Thyroid gland (tissue), 4 donors: ENCODE data around the gene DROSHA. TPM values are rescaled to one million over a fixed set of nuclear protein-coding genes. Genes with fewer than 3 reads are reported as not detected.

Experiments used
- DNase-seq, 2 donors: peaks; one replicate each; pipeline ENCODE4 v3.0.0-alpha.2; 2019
- H3K27ac ChIP-seq, 3 donors: fragments of 200-600 bp; sonication (generic); 1 replicate in 2 of 3; 2 replicates in 1 of 3; pipeline ENCODE4 v1.5.1; 2016 to 2019; ENCODE audit warnings: mild to moderate bottlenecking in 1 of 3, moderate library complexity in 1 of 3
- H3K27me3 ChIP-seq: fragments of 200-600 bp; sonication (generic); one replicate; pipeline ENCODE4 v1.5.1; 2019
- H3K36me3 ChIP-seq, 2 donors: fragments of 200-600 bp; sonication (generic); one replicate each; pipeline ENCODE4 v1.5.1; 2016 to 2019
- H3K4me1 ChIP-seq, 2 donors: fragments of 200-600 bp; sonication (generic); one replicate each; pipeline ENCODE4 v1.5.1; 2017 to 2019
- H3K4me3 ChIP-seq, 3 donors: fragments of 200-600 bp; sonication (generic); replicated peaks in 1 of 3; 1 replicate in 2 of 3; 2 replicates in 1 of 3; pipeline ENCODE4 v1.5.1; 2016; ENCODE audit warnings: mild to moderate bottlenecking in 1 of 3
- H3K9me3 ChIP-seq: fragments of 200-600 bp; sonication (generic); one replicate; pipeline ENCODE4 v1.5.1; 2017
- CTCF ChIP-seq, 6 experiments: fragments of 200-600 bp in 3 of 6; fragments of 450-650 bp in 3 of 6; sonication (generic) in 3 of 6; IDR thresholded peaks; one replicate each; pipeline ENCODE4 v1.5.1; 2016 to 2019; ENCODE audit warnings: antibody characterized with exemption in 6 of 6, mild to moderate bottlenecking in 2 of 6, inconsistent platforms in 1 of 6, moderate library complexity in 1 of 6
- POLR2A ChIP-seq, 2 donors: fragments of 450-650 bp; IDR thresholded peaks; one replicate each; pipeline ENCODE4 v1.6.1; 2017; ENCODE audit warnings: antibody characterized with exemption in 2 of 2, mild to moderate bottlenecking in 2 of 2, moderate library complexity in 1 of 2
- WGBS, 2 donors: methylation state at CpG; one replicate each; pipeline ENCODE4 v1.1.5; 2017; 5-methylcytosine and 5-hydroxymethylcytosine counted together
- intact Hi-C: fragments of 100-400 bp; cut with DNase I; formaldehyde crosslinking; loops from one replicate; pipeline ENCODE4 v1.15.1; 2023
- total RNA-seq, 4 donors: library from RNA; depleted of rRNA; stranded (reverse); fragments of >200 nt; gene quantifications; one replicate each; pipeline ENCODE4 v1.2.3, GENCODE V29; 2016

Gene DROSHA
- total RNA-seq, 4 donors from 2014 or later: 45.6 to 52.3 (median 46.2) TPM

GRCh38 chr5:31537349-31537748, 5.5 kb upstream of the DROSHA start:
- peaks cover 11% of the 10 kb centered on the region in 2 donors for H3K4me1 ChIP-seq
- H3K4me3 ChIP-seq: no peak overlapping the region
- no peak overlapping the region for H3K27ac ChIP-seq
- no peaks in the 10 kb centered on the region for H3K27me3 ChIP-seq
- H3K9me3 ChIP-seq: no peaks in the 10 kb centered on the region
- TF ChIP-seq CTCF (IDR thresholded peaks at IDR 0.05): no peak
- no peak for TF ChIP-seq POLR2A (IDR thresholded peaks at IDR 0.05)
- peaks cover 34 to 50% of the 10 kb centered on the region in 2 donors for H3K36me3 ChIP-seq
- intact Hi-C loops: no loop called here
- no peak for DNase-seq

- DNase-seq: no peak
- Histone ChIP-seq H3K27ac (no peak overlapping the region), H3K4me1 (peaks cover 11% of the 10 kb centered on the region in 2 donors), H3K36me3 (peaks cover 30 to 49% of the 10 kb centered on the region in 2 donors), H3K9me3 (no peaks in the 10 kb centered on the region), H3K4me3 (no peak overlapping the region), H3K27me3 (no peaks in the 10 kb centered on the region)
- WGBS, 2 donors: 92 to 94% methylated on average over 3 of the region's 3 CpGs
- intact Hi-C loops: no loop called here
- no peak for TF ChIP-seq POLR2A (IDR thresholded peaks at IDR 0.05)
- TF ChIP-seq CTCF (IDR thresholded peaks at IDR 0.05): no peak
These were observed 5.0 kb upstream of the DROSHA start for GRCh38 chr5:31536873-31537272.

DNA sequence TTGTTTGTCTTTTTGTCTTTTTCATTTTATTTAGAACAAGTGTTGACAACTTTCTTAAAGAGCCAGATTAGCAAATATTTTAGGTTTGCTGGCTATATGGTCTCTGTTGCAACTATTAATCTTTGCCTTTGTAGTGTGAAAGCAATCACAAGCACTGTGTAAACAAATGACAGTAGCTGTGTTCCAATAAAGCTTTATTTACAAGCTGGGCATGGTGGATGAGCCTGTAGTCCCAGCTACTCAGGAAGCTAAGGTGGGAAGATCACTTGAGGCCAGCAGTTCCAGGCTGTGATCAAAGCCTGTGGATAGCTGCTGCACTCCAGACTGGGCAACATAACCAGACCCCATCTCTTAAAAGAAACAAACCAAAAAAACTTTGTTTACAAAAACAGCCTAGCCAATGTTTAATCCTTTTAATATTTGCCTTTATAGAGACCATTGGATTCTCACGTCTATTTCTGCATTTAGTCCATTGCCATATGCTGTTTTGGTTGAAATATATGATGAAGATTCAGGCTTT, 2.7 kb upstream of the DROSHA start:
- Histone ChIP-seq H3K27ac (no peak overlapping the region), H3K4me1 (peaks cover 17 to 19% of the 10 kb centered on the region in 2 donors), H3K27me3 (no peaks in the 10 kb centered on the region), H3K36me3 (peaks cover 22 to 33% of the 10 kb centered on the region in 2 donors), H3K9me3 (no peaks in the 10 kb centered on the region), H3K4me3 (no peak overlapping the region)
- intact Hi-C loops: no loop called here
- no peak for DNase-seq
- 94 to 96% methylated on average over 1 of the region's 1 CpG for WGBS, 2 donors
- TF ChIP-seq POLR2A (IDR thresholded peaks at IDR 0.05) (no peak), CTCF (IDR thresholded peaks at IDR 0.05) (no peak)

DNA sequence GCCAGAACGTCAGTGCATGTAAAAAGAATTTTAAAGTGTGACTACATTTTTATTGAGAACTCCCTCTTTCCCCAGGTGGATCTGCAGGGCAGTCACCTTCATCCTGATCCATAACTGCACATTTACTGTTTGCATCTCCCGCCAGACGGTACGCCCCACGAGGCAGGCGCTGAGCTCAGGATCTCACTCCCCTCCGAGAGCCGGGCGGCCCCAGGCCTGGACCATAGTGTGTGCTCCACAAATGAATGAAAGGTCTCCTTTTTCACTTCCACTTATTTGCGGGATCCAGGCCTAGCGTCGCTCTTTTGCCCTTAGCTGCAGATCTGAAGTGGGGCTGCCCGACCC, 378 bp downstream of the DROSHA start:
- TF ChIP-seq CTCF (IDR thresholded peaks at IDR 0.05) (no peak), POLR2A (IDR thresholded peaks at IDR 0.05) (no peak)
- H3K27ac ChIP-seq: no peak overlapping the region

GRCh38 chr5:31530541-31531265, 1.2 kb downstream of the DROSHA start:
- peaks cover 17 to 19% of the 10 kb centered on the region in 2 donors for H3K4me1 ChIP-seq
- no peaks in the 10 kb centered on the region for H3K27me3 ChIP-seq
- peaks cover 27 to 36% of the 10 kb centered on the region in 2 donors for H3K36me3 ChIP-seq
- WGBS, 2 donors: 82 to 85% methylated on average over 9 of the region's 9 CpGs
- peak overlapping the region in 1 of 3 donors; percentile 71 for H3K4me3 ChIP-seq
- no peaks in the 10 kb centered on the region for H3K9me3 ChIP-seq
- intact Hi-C loops: no loop called here
- TF ChIP-seq POLR2A (IDR thresholded peaks at IDR 0.05): no peak
- TF ChIP-seq CTCF (IDR thresholded peaks at IDR 0.05): no peak
- no peak for DNase-seq
- H3K27ac ChIP-seq: no peak overlapping the region

More for the DNA sequence above, 378 bp downstream of the DROSHA start:
- intact Hi-C loops: no loop called here
- WGBS, 2 donors: 1% methylated on average over 13 of the region's 13 CpGs
- H3K27me3 ChIP-seq: no peaks in the 10 kb centered on the region
- DNase-seq: peak; percentile 13 to 30
- peak overlapping the region; percentile 60 to 71 (median 63) for H3K4me3 ChIP-seq
- H3K4me1 ChIP-seq: peaks cover 17 to 19% of the 10 kb centered on the region in 2 donors
- H3K9me3 ChIP-seq: no peaks in the 10 kb centered on the region
- H3K36me3 ChIP-seq: peaks cover 27 to 32% of the 10 kb centered on the region in 2 donors
